ENCODE data around the gene CADM2. TPM values are rescaled to one million over a fixed set of nuclear protein-coding genes. Genes with fewer than 3 reads are reported as not detected.

CADM2 gene
- total and polyA plus RNA-seq, 3 donors from 2014 or later, result 1.3 to 4.0 (median 2.7) TPM

DNA sequence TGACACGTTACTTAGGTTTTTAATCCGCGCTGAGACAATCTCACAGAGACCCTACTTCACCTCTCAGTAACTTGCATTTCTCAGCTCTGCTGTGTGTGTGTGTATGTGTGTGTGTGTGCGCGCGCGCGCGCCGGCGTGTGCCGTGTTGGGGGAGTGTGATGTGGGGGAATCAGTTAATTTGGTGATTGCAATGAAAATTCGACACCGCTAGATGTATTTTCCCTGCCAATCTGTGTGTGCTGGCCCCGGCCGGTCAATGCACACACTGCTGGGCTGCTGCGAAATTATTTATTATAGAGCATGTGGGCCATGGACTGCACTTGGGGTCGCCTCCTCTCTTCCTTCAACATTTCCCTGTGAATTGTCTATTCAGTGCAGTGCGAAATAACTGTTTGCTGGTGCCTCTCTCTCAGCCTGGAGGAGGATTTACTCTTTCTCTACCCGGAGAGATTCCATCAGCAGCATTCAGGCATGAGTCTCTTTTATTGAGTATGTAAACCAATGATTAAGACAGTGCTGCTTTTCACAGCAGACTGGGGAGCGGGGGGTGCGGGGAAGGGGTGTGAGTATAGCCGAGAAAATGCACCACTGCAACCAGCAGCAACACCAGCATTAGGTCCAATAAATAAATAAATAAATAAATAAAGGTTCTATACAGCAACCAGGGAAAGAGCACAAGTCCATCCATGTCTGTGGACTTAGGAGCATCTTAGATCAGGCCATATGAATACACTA, 2.9 kb downstream of the CADM2 start:
- no peaks in the 10 kb centered on the region for H3K36me3 ChIP-seq (ENCODE audit: low read depth, missing control alignments)
- H3K4me1 ChIP-seq, result peaks cover 9% of the 10 kb centered on the region
- no peak overlapping the region for H3K27ac ChIP-seq
- H3K27me3 ChIP-seq, result no peaks in the 10 kb centered on the region
- WGBS, 2 donors, result 30% methylated on average over 23 of the region's 23 CpGs
- H3K4me3 ChIP-seq, result no peak overlapping the region
- DNase-seq, result no peak
- no peak for TF ChIP-seq CTCF (IDR thresholded peaks at IDR 0.05)
- TF ChIP-seq POLR2A (IDR thresholded peaks at IDR 0.05), result no peak
- H3K9me3 ChIP-seq, result no peaks in the 10 kb centered on the region
- intact Hi-C loops (cut with DNase I; ENCODE audit: low total_unique reads), result no loop called here

DNA sequence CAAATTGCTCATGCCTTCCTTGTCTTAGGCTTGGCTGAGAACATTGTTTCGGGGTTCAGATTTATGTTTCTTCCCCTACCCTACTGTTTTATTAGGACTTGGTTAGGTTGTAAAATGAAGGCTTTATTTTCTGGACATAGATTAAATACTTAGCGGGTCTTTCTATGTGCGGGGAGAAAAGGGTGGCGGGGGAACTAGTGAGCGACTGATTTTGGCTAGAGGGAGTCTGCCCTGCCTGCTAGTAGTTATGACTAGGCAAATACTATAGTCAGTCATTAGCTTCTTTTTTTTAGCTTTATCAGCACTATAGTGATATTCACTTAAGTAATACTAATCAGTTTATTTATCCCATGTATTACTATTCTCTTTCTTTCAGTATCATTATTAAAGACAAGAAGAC, 3.6 kb downstream of the CADM2 start:
- intact Hi-C loops (cut with DNase I; ENCODE audit: low total_unique reads), result no loop called here
- Histone ChIP-seq H3K9me3 (no peaks in the 10 kb centered on the region), H3K27me3 (no peaks in the 10 kb centered on the region), H3K4me1 (peaks cover 9% of the 10 kb centered on the region), H3K4me3 (no peak overlapping the region), H3K27ac (no peak overlapping the region), H3K36me3 (ENCODE audit: low read depth, missing control alignments) (no peaks in the 10 kb centered on the region)
- TF ChIP-seq CTCF (IDR thresholded peaks at IDR 0.05), result no peak
- TF ChIP-seq POLR2A (IDR thresholded peaks at IDR 0.05), result no peak
- 73 to 89% methylated on average over 5 of the region's 5 CpGs for WGBS, 2 donors
- no peak for DNase-seq

DNA sequence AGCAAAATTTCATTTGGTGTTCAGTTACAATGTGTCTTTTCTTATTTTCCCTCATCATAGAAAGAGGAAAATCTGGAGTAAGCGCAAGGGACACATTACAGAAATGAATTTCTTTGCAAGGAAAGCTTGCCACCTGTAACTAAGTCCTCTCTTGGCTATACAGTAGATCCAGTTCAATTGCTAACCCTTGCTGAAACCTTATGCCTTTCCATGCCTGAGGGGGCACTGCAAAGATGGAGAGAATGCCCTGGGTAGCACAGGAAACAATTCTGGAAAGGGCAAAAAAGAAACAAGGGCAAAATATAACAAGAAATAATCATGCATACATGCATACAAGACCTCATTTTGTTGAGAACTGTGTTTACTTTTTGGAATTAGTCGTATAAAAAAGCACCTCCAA, 4.3 kb downstream of the CADM2 start:
- WGBS, 2 donors, result 91 to 93% methylated on average over 2 of the region's 2 CpGs
- H3K27me3 ChIP-seq, result no peaks in the 10 kb centered on the region
- peaks cover 9% of the 10 kb centered on the region for H3K4me1 ChIP-seq
- no peak for DNase-seq
- H3K27ac ChIP-seq, result no peak overlapping the region
- no peaks in the 10 kb centered on the region for H3K9me3 ChIP-seq
- H3K4me3 ChIP-seq, result no peak overlapping the region
- intact Hi-C loops (cut with DNase I; ENCODE audit: low total_unique reads), result no loop called here
- TF ChIP-seq POLR2A (IDR thresholded peaks at IDR 0.05) (no peak), CTCF (IDR thresholded peaks at IDR 0.05) (no peak)
- H3K36me3 ChIP-seq (ENCODE audit: low read depth, missing control alignments), result no peaks in the 10 kb centered on the region

DNA sequence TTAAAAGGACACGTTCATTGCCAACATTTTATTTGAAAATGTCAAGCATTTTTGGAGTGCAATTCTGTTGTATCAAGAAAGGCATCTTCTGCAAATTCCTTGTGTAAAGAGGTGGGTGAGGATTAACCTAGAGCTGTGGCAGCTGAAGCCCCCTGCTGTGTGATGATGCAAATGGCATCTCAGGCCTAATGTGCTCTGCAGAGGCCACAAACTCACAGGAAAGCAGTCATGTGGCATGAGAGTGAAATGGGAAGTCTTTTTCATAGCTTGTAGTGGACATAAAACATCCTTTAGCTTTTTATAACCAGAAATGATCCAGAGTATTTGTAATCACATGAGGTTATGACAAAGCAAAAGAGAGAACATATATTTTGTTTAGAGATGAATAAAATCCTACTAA, 6.4 kb downstream of the CADM2 start:
- H3K4me1 ChIP-seq, result no peaks in the 10 kb centered on the region
- H3K4me3 ChIP-seq, result no peak overlapping the region
- H3K27me3 ChIP-seq, result no peaks in the 10 kb centered on the region
- DNase-seq, result no peak
- no peak for TF ChIP-seq CTCF (IDR thresholded peaks at IDR 0.05)
- TF ChIP-seq POLR2A (IDR thresholded peaks at IDR 0.05), result no peak
- intact Hi-C loops (cut with DNase I; ENCODE audit: low total_unique reads), result no loop called here
- H3K27ac ChIP-seq, result no peak overlapping the region
- 70 to 77% methylated on average over 1 of the region's 1 CpG for WGBS, 2 donors
- H3K9me3 ChIP-seq, result no peaks in the 10 kb centered on the region
- H3K36me3 ChIP-seq (ENCODE audit: low read depth, missing control alignments), result no peaks in the 10 kb centered on the region
